ENCODE data around the gene HLA-B.
A peak's percentile ranks its signal among the peaks of the same experiment; 100 is the strongest.
"Not testable (repeated sequence)": the region's sequence is repeated elsewhere in the genome, so short reads cannot be mapped to it uniquely, and the experiment has no call there.

HLA-B gene

GRCh38 chr6:31385041-31385440 is 28.1 kb upstream of the HLA-B start:
- no peak overlapping the region for H3K4me3 ChIP-seq (ENCODE audit: low read depth, low read length)

- no peak overlapping the region for H3K4me3 ChIP-seq (ENCODE audit: low read depth, low read length)
Observed at GRCh38 chr6:31383149-31383548, 26.2 kb upstream of the HLA-B start.

GRCh38 chr6:31381666-31382065 is 24.7 kb upstream of the HLA-B start:
- H3K4me3 ChIP-seq (ENCODE audit: low read depth, low read length): no peak overlapping the region

GRCh38 chr6:31379850-31380249 is 22.9 kb upstream of the HLA-B start:
- H3K4me3 ChIP-seq (ENCODE audit: low read depth, low read length): no peak overlapping the region

- no peak overlapping the region for H3K4me3 ChIP-seq (ENCODE audit: low read depth, low read length)
Observed at GRCh38 chr6:31378721-31379103, 21.7 kb upstream of the HLA-B start.

GRCh38 chr6:31378062-31378720 is 21.2 kb upstream of the HLA-B start:
- no peak overlapping the region for H3K4me3 ChIP-seq (ENCODE audit: low read depth, low read length)

GRCh38 chr6:31377029-31377428 is 20.1 kb upstream of the HLA-B start:
- H3K4me3 ChIP-seq (ENCODE audit: low read depth, low read length): no peak overlapping the region

- H3K4me3 ChIP-seq (ENCODE audit: low read depth, low read length): no peak overlapping the region
Observed at GRCh38 chr6:31375699-31376098, 18.7 kb upstream of the HLA-B start.

- H3K4me3 ChIP-seq (ENCODE audit: low read depth, low read length): not testable (repeated sequence)
Observed at GRCh38 chr6:31374118-31374517, 17.1 kb upstream of the HLA-B start.

GRCh38 chr6:31368461-31368860 is 11.5 kb upstream of the HLA-B start:
- H3K4me3 ChIP-seq (ENCODE audit: low read depth, low read length): no peak overlapping the region

GRCh38 chr6:31366693-31367470 is 9.9 kb upstream of the HLA-B start:
- no peak overlapping the region for H3K4me3 ChIP-seq (ENCODE audit: low read depth, low read length)

- H3K4me3 ChIP-seq (ENCODE audit: low read depth, low read length): no peak overlapping the region
Observed at GRCh38 chr6:31365864-31366263, 8.9 kb upstream of the HLA-B start.

- H3K4me3 ChIP-seq (ENCODE audit: low read depth, low read length): no peak overlapping the region
Observed at GRCh38 chr6:31363811-31364210, 6.8 kb upstream of the HLA-B start.

GRCh38 chr6:31362751-31363150 is 5.8 kb upstream of the HLA-B start:
- H3K4me3 ChIP-seq (ENCODE audit: low read depth, low read length): no peak overlapping the region

- no peak overlapping the region for H3K4me3 ChIP-seq (ENCODE audit: low read depth, low read length)
Observed at GRCh38 chr6:31359581-31359980, 2.6 kb upstream of the HLA-B start.

GRCh38 chr6:31358302-31358701 is 1.3 kb upstream of the HLA-B start:
- no peak overlapping the region for H3K4me3 ChIP-seq (ENCODE audit: low read depth, low read length)

- H3K4me3 ChIP-seq (ENCODE audit: low read depth, low read length): no peak overlapping the region
Observed at GRCh38 chr6:31357886-31358285, 907 bp upstream of the HLA-B start.

- H3K4me3 ChIP-seq (ENCODE audit: low read depth, low read length): peak overlapping the region; percentile 56
Observed at GRCh38 chr6:31356216-31356945, 598 bp downstream of the HLA-B start.

GRCh38 chr6:31355583-31355948 is 1.4 kb downstream of the HLA-B start:
- H3K4me3 ChIP-seq (ENCODE audit: low read depth, low read length): no peak overlapping the region

- H3K4me3 ChIP-seq (ENCODE audit: low read depth, low read length): no peak overlapping the region
Observed at GRCh38 chr6:31354864-31355582, 2.0 kb downstream of the HLA-B start.

GRCh38 chr6:31354158-31354863 is 2.7 kb downstream of the HLA-B start:
- no peak overlapping the region for H3K4me3 ChIP-seq (ENCODE audit: low read depth, low read length)
